ENCODE data around the gene APBA3.

Gene APBA3

GRCh38 chr19:3745363-3746045 is 16.0 kb downstream of the APBA3 start:
- DNase-seq, result no peak

GRCh38 chr19:3743486-3743885 is 18.0 kb downstream of the APBA3 start:
- peak in 1 of 2 experiments; percentile 35 for DNase-seq

- no peak for DNase-seq
Observed at GRCh38 chr19:3740431-3740830, 21.1 kb downstream of the APBA3 start.

GRCh38 chr19:3738477-3739220 is 22.8 kb downstream of the APBA3 start:
- no peak for DNase-seq

- no peak for DNase-seq
Observed at GRCh38 chr19:3737487-3738205, 23.8 kb downstream of the APBA3 start.

- DNase-seq, result no peak
Observed at GRCh38 chr19:3736106-3736724, 25.3 kb downstream of the APBA3 start.

- no peak for DNase-seq
Observed at GRCh38 chr19:3734310-3734600, 27.2 kb downstream of the APBA3 start.

- no peak for DNase-seq
Observed at GRCh38 chr19:3733549-3734309, 27.8 kb downstream of the APBA3 start.

GRCh38 chr19:3732108-3732507 is 29.4 kb downstream of the APBA3 start:
- no peak for DNase-seq

GRCh38 chr19:3730457-3730958 is 31.0 kb downstream of the APBA3 start:
- DNase-seq, result no peak

GRCh38 chr19:3725640-3726310 is 35.7 kb downstream of the APBA3 start:
- peak in 1 of 2 experiments; percentile 56 for DNase-seq

- no peak for DNase-seq
Observed at GRCh38 chr19:3725121-3725520, 36.4 kb downstream of the APBA3 start.

GRCh38 chr19:3723883-3724282 is 37.6 kb downstream of the APBA3 start:
- DNase-seq, result peak in 1 of 2 experiments; percentile 8

- no peak for DNase-seq
Observed at GRCh38 chr19:3723110-3723488, 38.4 kb downstream of the APBA3 start.

- DNase-seq, result peak in 1 of 2 experiments; percentile 33
Observed at GRCh38 chr19:3722443-3723109, 38.9 kb downstream of the APBA3 start.

- DNase-seq, result no peak
Observed at GRCh38 chr19:3721887-3722442, 39.5 kb downstream of the APBA3 start.

GRCh38 chr19:3721131-3721886 is 40.2 kb downstream of the APBA3 start:
- peak; percentile 68 to 94 for DNase-seq

- DNase-seq, result no peak
Observed at GRCh38 chr19:3720349-3720917, 41.1 kb downstream of the APBA3 start.

- DNase-seq, result no peak
Observed at GRCh38 chr19:3719868-3720267, 41.6 kb downstream of the APBA3 start.

GRCh38 chr19:3716147-3716668 is 45.3 kb downstream of the APBA3 start:
- no peak for DNase-seq

All from NCI-H526 (cell line).